ENCODE results near the gene FIGNL1.
A peak's percentile ranks its signal among the peaks of the same experiment; 100 is the strongest.

FIGNL1 gene

DNA sequence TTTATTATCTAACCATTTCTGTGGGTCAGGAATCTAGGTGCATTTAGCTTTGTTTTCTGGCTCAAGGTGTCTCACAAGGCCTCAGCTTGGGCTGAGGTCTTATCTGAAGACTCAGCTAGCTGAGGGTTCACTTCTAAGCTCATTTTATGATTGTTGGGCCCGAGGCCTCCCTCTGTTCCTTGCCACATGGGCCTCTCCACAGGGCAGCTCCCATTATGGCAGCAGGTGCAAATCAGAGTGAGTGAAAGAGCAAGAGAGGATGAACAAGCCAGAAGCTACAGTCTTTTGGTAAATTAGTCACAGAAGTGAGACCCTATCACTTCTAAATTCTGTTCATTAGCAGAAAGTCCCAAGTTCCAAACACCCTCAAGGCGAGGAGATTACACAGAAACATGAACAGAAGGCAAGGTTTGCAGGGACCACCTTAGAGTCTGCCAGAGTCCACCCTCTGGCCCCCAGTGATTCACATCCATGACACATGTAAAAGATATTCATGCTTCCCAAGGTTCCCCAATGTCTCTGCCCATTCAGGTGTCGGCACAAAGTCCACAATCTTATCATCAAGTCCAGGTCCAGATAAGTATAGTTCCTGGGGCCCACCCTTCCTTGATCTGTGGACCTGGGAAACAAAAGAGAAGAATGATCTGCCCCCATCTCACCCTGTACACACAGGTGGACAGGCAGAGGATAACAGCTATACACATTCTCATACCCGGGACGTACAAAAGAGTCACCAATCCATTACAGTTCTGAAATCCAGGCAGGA, 23.7 kb downstream of the FIGNL1 start:
- no peak for DNase-seq (ENCODE audit: low spot score)

DNA sequence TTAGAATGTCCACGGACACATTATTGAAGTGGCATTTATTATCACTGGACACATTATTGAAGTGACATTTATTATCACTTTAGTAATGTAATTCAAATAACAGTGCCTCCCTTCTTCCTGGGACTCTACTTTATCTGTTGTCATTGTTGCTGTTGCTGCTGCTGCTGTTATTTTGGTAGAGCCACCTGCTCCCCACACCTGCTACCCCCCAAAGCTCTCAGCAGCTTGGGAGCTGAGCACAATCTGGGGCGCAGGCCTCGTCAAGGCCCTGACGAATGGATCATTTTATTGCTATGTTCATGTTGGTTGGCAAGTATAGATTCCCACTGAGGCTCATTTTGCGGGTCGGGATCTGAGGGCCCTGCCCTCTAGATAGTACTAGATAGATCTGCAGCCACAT, 24.8 kb downstream of the FIGNL1 start:
- DNase-seq (ENCODE audit: low spot score), result no peak

DNA sequence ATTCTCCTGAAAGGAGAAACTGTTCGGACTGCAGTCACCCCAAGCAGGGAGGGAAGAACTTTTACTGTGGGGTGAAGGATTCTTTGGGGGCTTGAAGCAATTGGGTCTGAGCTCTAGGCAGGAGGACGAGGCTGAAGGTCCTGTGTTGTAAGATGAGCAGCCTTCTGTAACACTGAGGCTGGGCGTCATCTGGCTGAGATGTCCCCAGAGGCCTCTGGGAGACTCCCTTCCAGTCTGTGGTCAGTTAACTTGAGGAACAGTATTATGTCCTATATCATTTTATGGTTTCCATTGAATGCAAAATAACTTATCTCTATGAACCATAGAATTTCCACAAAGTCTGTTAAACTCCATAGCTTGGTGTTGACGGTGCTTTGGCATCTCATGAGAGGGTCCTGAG, 26.3 kb downstream of the FIGNL1 start:
- DNase-seq (ENCODE audit: low spot score), result no peak

GRCh38 chr7:50422858-50423257, 27.3 kb downstream of the FIGNL1 start:
- no peak for DNase-seq (ENCODE audit: low spot score)

- DNase-seq (ENCODE audit: low spot score), result no peak
Measured at GRCh38 chr7:50421043-50421442, 29.1 kb downstream of the FIGNL1 start.

- no peak for DNase-seq (ENCODE audit: low spot score)
Measured at GRCh38 chr7:50418526-50419290, 31.4 kb downstream of the FIGNL1 start.

GRCh38 chr7:50418086-50418515, 32.0 kb downstream of the FIGNL1 start:
- DNase-seq (ENCODE audit: low spot score), result peak; percentile 81

- DNase-seq (ENCODE audit: low spot score), result no peak
Measured at GRCh38 chr7:50416527-50417182, 33.5 kb downstream of the FIGNL1 start.

DNA sequence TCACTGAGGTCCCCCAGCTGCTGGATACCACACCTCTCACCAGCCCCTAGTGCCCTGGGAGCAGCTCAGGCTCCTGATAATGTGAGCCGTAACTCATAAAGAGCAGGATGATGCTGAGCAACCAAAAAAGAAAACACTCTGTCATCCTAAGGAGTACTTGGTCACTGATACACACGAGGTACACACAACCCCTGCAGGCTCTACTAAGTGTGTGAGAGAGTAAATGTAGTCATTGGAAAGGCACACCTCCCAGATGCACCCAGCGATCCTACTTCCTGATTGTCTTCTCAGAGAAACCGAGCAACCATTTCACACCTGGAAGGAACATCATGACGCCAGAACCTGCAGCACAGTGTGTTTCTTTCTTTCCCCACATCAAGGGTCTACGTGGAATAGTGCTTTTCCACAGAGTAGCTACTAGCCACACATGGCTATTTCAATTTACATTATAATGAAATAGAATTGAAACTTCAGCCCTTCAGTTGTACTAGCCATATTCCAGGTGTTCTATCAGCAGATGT, 34.2 kb downstream of the FIGNL1 start:
- DNase-seq (ENCODE audit: low spot score), result no peak

- no peak for DNase-seq (ENCODE audit: low spot score)
Measured at GRCh38 chr7:50413561-50413960, 36.6 kb downstream of the FIGNL1 start.

- DNase-seq (ENCODE audit: low spot score), result no peak
Measured at GRCh38 chr7:50412973-50413372, 37.2 kb downstream of the FIGNL1 start.

GRCh38 chr7:50411332-50411731, 38.8 kb downstream of the FIGNL1 start:
- no peak for DNase-seq (ENCODE audit: low spot score)

- no peak for DNase-seq (ENCODE audit: low spot score)
Measured at GRCh38 chr7:50409856-50410745, 40.0 kb downstream of the FIGNL1 start.

DNA sequence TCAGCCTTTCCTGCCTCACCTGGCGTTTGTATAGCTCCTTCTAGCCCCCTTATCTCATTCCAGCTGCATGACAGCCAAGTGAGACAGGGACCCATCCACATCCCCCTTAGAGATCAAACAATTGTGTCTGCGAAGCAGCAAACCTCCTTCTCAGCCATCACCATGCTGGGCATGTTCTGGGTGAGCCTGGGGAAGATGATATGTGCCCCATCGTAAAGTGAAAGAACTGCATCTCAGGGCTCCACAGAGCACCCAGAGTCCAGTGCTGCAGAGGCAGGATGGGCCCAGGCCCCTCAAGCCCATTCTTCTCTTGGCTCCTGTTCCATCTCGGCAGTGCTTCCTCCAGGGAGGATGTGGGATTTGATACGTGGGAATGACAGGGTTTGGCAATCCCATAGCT, 43.2 kb downstream of the FIGNL1 start:
- no peak for DNase-seq (ENCODE audit: low spot score)

- no peak for DNase-seq (ENCODE audit: low spot score)
Measured at GRCh38 chr7:50405221-50405620, 44.9 kb downstream of the FIGNL1 start.

- DNase-seq (ENCODE audit: low spot score), result no peak
Measured at GRCh38 chr7:50404392-50404791, 45.8 kb downstream of the FIGNL1 start.

- no peak for DNase-seq (ENCODE audit: low spot score)
Measured at GRCh38 chr7:50400114-50400513, 50.0 kb downstream of the FIGNL1 start.

GRCh38 chr7:50399635-50400034, 50.5 kb downstream of the FIGNL1 start:
- DNase-seq (ENCODE audit: low spot score), result no peak

DNA sequence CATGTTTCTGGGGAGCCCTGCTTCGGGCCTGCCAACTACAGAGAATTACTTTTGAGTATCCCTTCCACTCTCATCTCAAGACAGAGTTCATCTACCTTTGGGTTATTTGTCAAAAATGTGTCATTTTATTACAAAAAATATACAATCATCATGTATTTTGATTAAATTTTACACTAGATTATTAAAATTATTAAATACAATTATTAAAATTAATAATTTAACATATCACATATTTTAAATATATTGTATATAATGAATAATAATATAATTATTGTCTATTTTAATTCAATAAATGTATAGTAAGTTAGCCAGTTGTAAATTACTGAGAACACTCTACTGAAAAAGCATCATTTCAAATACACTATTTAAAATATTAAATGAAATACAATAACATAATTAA, 50.9 kb downstream of the FIGNL1 start:
- DNase-seq (ENCODE audit: low spot score), result no peak

GRCh38 chr7:50397971-50398324, 52.2 kb downstream of the FIGNL1 start:
- DNase-seq (ENCODE audit: low spot score), result no peak

DNA sequence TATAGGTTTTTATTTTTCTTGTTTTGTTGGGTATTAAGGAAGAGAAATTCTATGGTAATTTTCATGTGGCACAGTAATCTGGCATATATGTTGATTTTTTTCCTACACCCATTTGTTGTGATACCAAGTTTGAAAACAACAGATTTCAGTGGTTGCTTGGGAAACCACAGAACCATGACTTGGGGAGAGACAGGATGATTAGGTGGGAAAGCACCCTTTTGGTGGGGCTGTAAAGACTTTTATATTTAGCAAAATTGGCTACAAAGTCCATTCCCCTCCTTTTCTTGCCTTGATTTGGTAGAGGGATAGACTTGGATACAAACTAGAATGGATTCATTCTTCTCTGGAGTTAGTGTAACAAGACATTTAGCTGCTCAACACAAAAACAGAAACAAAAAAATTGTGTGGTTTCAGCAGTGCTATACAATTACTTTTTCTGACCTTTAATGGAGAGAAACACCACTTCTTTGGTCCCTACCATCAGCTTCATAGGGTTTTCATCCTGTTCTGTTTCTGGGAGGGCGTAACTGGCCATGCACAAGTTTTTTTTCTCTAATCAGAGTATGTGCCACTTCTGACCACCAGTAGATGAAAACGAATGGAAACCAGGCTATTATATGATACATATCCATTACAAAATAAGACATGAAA, 52.7 kb downstream of the FIGNL1 start:
- DNase-seq (ENCODE audit: low spot score), result peak; percentile 41

Data from CD4-positive, alpha-beta T cell treated with Interleukin-6 at 100 ng/mL for 8 hours (primary cell).